Body of pancreas (tissue), 4 donors: ENCODE data around the gene DNMBP.

ENCODE experiments used
- CTCF ChIP-seq, 7 experiments: fragments of 450-650 bp in 4 of 7; fragments of 200-600 bp in 3 of 7; sonication (generic) in 3 of 7; IDR thresholded peaks; one replicate each; pipeline ENCODE4 v1.5.1; 2016 to 2019; ENCODE audit warnings: antibody characterized with exemption in 7 of 7
- POLR2A ChIP-seq, 3 donors: fragments of 450-650 bp; IDR thresholded peaks; one replicate each; pipeline ENCODE4 v1.6.1; 2016; ENCODE audit warnings: antibody characterized with exemption in 3 of 3, mild to moderate bottlenecking in 2 of 3

GRCh38 chr10:99996671-99997648 is 12.8 kb downstream of the DNMBP start:
- TF ChIP-seq CTCF (IDR thresholded peaks at IDR 0.05) (no peak), POLR2A (IDR thresholded peaks at IDR 0.05) (no peak)
